Fibroblast of peridontal ligament (primary cell): Measurements from ENCODE around the gene RPUSD2.

Experiments
- DNase-seq: peaks from one replicate; pipeline ENCODE4 v3.0.0-alpha.2; 2010; ENCODE audit errors: extremely low read depth

Gene RPUSD2

DNA sequence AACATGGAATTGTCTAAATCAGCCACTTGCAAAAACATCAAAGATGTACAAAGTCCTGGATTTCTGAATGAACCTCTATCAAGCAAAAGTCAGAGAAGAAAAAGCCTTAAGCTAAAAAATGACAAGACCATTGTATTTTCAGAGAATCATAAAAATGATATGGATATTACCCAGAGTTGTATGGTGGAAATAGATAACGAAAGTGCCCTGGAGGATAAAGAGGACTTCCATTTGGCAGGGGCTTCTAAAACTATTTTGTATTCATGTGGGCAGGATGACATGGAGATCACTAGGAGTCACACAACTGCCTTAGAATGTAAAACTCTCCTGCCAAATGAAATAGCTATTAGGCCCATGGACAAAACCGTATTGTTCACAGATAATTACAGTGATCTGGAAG lies 54.3 kb downstream of the RPUSD2 start:
- DNase-seq, result no peak
